Loucy (cell line): ENCODE results near the gene BCAS3.
"Not testable (repeated sequence)": the region's sequence is repeated elsewhere in the genome, so short reads cannot be mapped to it uniquely, and the experiment has no call there.

Experiments used
- H2AFZ ChIP-seq: fragments of 200-600 bp; sonication (generic); 2 replicates; pipeline ENCODE4 v1.6.0; 2016; ENCODE audit warnings: antibody characterized with exemption, mild to moderate bottlenecking, low read length, moderate library complexity
- H3F3A ChIP-seq: fragments of 200-600 bp; 2 replicates; pipeline ENCODE4 v1.6.0; 2016; ENCODE audit warnings: antibody characterized with exemption, low read depth, mild to moderate bottlenecking
- H3K27me3 ChIP-seq: fragments of 200-600 bp; sonication (generic); 2 replicates; pipeline ENCODE4 v1.6.1; 2014; ENCODE audit warnings: low read length, mild to moderate bottlenecking; ENCODE audit not compliant: insufficient read depth, poor library complexity, severe bottlenecking
- H3K36me3 ChIP-seq: fragments of 200-600 bp; sonication (generic); 2 replicates; pipeline ENCODE4 v1.6.1; 2016; ENCODE audit warnings: low read length; ENCODE audit not compliant: insufficient read depth
- H3K4me1 ChIP-seq: fragments of 200-600 bp; sonication (generic); 2 replicates; pipeline ENCODE4 v1.5.1; 2014; ENCODE audit warnings: low read length, mild to moderate bottlenecking; ENCODE audit not compliant: insufficient read depth, poor library complexity, severe bottlenecking
- H3K4me2 ChIP-seq: fragments of 200-600 bp; sonication (generic); 2 replicates; pipeline ENCODE4 v1.6.0; 2014; ENCODE audit warnings: antibody characterized with exemption, low read length, low read depth, mild to moderate bottlenecking; ENCODE audit not compliant: poor library complexity, severe bottlenecking
- H3K4me3 ChIP-seq: fragments of 200-600 bp; sonication (generic); 2 replicates; pipeline ENCODE4 v1.5.1; 2014; ENCODE audit warnings: low read length, mild to moderate bottlenecking, mixed read lengths; ENCODE audit not compliant: poor library complexity, severe bottlenecking
- H3K79me2 ChIP-seq: fragments of 200-600 bp; sonication (generic); 2 replicates; pipeline ENCODE4 v1.6.1; 2014; ENCODE audit warnings: low read length; ENCODE audit not compliant: insufficient read depth
- H3K9ac ChIP-seq: fragments of 200-600 bp; sonication (generic); 2 replicates; pipeline ENCODE4 v1.6.0; 2014; ENCODE audit warnings: mild to moderate bottlenecking, low read depth, low read length, moderate library complexity; ENCODE audit not compliant: poor library complexity, severe bottlenecking
- H3K9me2 ChIP-seq: fragments of 200-600 bp; sonication (generic); replicated peaks from 2 replicates; pipeline ENCODE4 v1.6.1; 2016; ENCODE audit warnings: low read depth, low read length, mixed read lengths
- H3K9me3 ChIP-seq: fragments of 200-600 bp; sonication (generic); 2 replicates; pipeline ENCODE4 v1.6.1; 2014; ENCODE audit warnings: mild to moderate bottlenecking, antibody characterized with exemption, low read length, low read depth; ENCODE audit not compliant: insufficient read depth
- H4K20me1 ChIP-seq: fragments of 200-600 bp; sonication (generic); 2 replicates; pipeline ENCODE4 v1.6.0; 2014; ENCODE audit warnings: antibody characterized with exemption, low read length, mild to moderate bottlenecking; ENCODE audit not compliant: insufficient read depth, poor library complexity, severe bottlenecking
- EZH2phosphoT487 ChIP-seq: fragments of 200-600 bp; IDR thresholded peaks from 2 replicates; pipeline ENCODE4 v1.6.1; 2018; ENCODE audit warnings: antibody characterized with exemption, mild to moderate bottlenecking, moderate library complexity, borderline replicate concordance
- TF ChIP-seq, protein P1 (sequence below): fragments of 200-600 bp; sonication (generic); conservative IDR thresholded peaks from 2 replicates; pipeline ENCODE4 v1.5.1; 2014; ENCODE audit warnings: mild to moderate bottlenecking, antibody characterized with exemption, low read length

Gene BCAS3

DNA sequence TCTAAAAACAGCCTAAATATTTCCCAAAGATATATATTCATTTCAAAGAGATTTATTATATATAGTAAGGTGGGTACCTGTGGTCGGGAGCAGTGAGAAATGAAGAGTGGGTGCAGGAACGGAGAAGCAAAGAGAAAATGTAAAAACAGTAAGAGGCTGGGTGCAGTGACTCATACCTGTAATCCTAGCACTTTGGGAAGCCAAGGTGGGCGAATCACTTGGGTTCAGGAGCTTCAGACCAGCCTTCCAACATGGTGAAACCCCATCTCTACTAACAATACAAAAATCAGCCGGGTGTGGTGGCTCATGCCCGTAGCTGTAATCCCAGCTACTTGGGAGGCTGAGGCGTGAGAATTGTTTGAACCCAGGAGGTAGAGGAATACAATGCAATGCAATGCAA, 257.1 kb downstream of the BCAS3 start:
- H3K4me3 ChIP-seq, result no peak overlapping the region
- H3K4me2 ChIP-seq, result no peak overlapping the region
- H3K79me2 ChIP-seq, result no peaks in the 10 kb centered on the region
- H3K9me3 ChIP-seq, result no peaks in the 10 kb centered on the region
- no peaks in the 10 kb centered on the region for H3K36me3 ChIP-seq
- no peaks in the 10 kb centered on the region for H3F3A ChIP-seq
- H3K27me3 ChIP-seq, result no peaks in the 10 kb centered on the region
- TF ChIP-seq, protein P1, sequence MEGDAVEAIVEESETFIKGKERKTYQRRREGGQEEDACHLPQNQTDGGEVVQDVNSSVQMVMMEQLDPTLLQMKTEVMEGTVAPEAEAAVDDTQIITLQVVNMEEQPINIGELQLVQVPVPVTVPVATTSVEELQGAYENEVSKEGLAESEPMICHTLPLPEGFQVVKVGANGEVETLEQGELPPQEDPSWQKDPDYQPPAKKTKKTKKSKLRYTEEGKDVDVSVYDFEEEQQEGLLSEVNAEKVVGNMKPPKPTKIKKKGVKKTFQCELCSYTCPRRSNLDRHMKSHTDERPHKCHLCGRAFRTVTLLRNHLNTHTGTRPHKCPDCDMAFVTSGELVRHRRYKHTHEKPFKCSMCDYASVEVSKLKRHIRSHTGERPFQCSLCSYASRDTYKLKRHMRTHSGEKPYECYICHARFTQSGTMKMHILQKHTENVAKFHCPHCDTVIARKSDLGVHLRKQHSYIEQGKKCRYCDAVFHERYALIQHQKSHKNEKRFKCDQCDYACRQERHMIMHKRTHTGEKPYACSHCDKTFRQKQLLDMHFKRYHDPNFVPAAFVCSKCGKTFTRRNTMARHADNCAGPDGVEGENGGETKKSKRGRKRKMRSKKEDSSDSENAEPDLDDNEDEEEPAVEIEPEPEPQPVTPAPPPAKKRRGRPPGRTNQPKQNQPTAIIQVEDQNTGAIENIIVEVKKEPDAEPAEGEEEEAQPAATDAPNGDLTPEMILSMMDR, result no peak
- TF ChIP-seq EZH2phosphoT487, result no peak
- H3K9me2 ChIP-seq, result no peaks in the 10 kb centered on the region
- no peaks in the 10 kb centered on the region for H4K20me1 ChIP-seq
- H3K9ac ChIP-seq, result no peak overlapping the region
- no peak overlapping the region for H2AFZ ChIP-seq
- H3K4me1 ChIP-seq, result no peaks in the 10 kb centered on the region

- not testable (repeated sequence) for H3K9me2 ChIP-seq, H3K9ac ChIP-seq, H3K4me3 ChIP-seq, H3K27me3 ChIP-seq, H3F3A ChIP-seq, H3K4me2 ChIP-seq, H3K9me3 ChIP-seq, H3K79me2 ChIP-seq, H2AFZ ChIP-seq, H4K20me1 ChIP-seq, H3K4me1 ChIP-seq, H3K36me3 ChIP-seq
Measured at GRCh38 chr17:60935991-60936390, 258.3 kb downstream of the BCAS3 start.

- Histone ChIP-seq H3F3A (no peaks in the 10 kb centered on the region), H4K20me1 (no peaks in the 10 kb centered on the region)
- TF ChIP-seq, protein P1, result no peak
- TF ChIP-seq EZH2phosphoT487, result no peak
Measured at GRCh38 chr17:60939318-60939717, 261.7 kb downstream of the BCAS3 start.

DNA sequence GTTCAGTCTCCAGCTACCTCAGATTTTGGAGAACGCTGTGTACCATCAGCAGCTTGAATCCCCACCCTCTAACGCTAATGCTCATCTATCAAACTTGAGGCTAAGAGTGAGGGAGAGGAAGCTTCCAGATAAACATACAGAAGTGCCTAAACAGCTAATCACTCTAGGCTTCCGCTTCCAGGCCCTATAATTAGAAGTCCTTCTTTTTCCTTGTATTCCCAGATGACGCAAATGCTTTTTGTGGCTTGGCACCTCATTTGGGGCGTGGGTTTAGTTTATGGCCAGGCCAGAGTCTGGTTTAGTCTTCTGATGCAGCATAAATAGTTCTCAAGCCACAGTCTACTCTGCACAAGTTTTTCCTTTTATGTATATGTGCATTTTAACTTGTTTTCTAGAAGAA, 263.4 kb downstream of the BCAS3 start:
- Histone ChIP-seq H3K27me3 (no peaks in the 10 kb centered on the region), H3K4me1 (no peaks in the 10 kb centered on the region), H2AFZ (no peak overlapping the region), H3K79me2 (no peaks in the 10 kb centered on the region), H3K36me3 (no peaks in the 10 kb centered on the region), H3K9ac (no peak overlapping the region), H3K4me2 (no peak overlapping the region), H3K9me2 (no peaks in the 10 kb centered on the region), H4K20me1 (no peaks in the 10 kb centered on the region), H3K9me3 (no peaks in the 10 kb centered on the region), H3K4me3 (no peak overlapping the region), H3F3A (no peaks in the 10 kb centered on the region)
- TF ChIP-seq, protein P1, result no peak
- no peak for TF ChIP-seq EZH2phosphoT487

More at GRCh38 chr17:60939318-60939717, 261.7 kb downstream of the BCAS3 start:
- Histone ChIP-seq H2AFZ (no peak overlapping the region), H3K9me3 (no peaks in the 10 kb centered on the region), H3K36me3 (no peaks in the 10 kb centered on the region), H3K27me3 (no peaks in the 10 kb centered on the region), H3K9ac (no peak overlapping the region), H3K79me2 (no peaks in the 10 kb centered on the region), H3K4me1 (no peaks in the 10 kb centered on the region), H3K9me2 (no peaks in the 10 kb centered on the region), H3K4me3 (no peak overlapping the region), H3K4me2 (no peak overlapping the region)
